Measurements from ENCODE around the gene DDAH2.

GRCh38 chr6:31739639-31740396 is 10.7 kb upstream of the DDAH2 start, which contains the start of gene MSH5:
- TF ChIP-seq EZH2 (IDR thresholded peaks at IDR 0.05; ENCODE audit: borderline replicate concordance, low read length) (no peak), CTCF (IDR thresholded peaks at IDR 0.05; ENCODE audit: low read length) (no peak)

Data from OCI-LY1 (cell line).